IPS-18c (cell line): ENCODE results near the gene NLGN1.

ENCODE experiments used
- H3K4me3 ChIP-seq: 2 replicates; pipeline ENCODE4 v1.7.0; 2013; ENCODE audit warnings: low read depth, mild to moderate bottlenecking, low read length, moderate library complexity; ENCODE audit not compliant: insufficient read depth
- H3K9me3 ChIP-seq: one replicate; pipeline ENCODE4 v1.6.1; 2013; ENCODE audit warnings: mild to moderate bottlenecking, low read length, moderate library complexity; ENCODE audit not compliant: control insufficient read depth, insufficient read depth

Gene NLGN1

DNA sequence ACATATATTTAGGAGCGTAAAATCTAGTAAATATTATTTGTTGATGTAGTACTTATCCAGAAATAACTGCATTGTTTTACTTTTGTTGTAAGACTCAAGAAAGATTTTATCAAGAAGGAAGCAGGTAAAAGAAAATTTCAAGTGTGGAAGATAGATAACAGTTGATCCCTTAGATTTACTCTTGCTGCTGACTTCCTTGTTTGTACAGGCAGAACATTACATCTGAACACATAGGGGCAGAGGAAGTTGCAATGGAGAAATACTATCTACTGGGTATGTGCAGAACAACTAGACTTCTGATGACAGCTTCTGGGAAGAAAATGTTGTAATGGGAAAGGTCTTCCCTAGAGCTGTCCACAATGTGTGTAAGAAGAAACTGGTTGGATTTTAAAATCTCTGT is 350.6 kb downstream of the NLGN1 start:
- Histone ChIP-seq H3K4me3 (no peak overlapping the region), H3K9me3 (no peaks in the 10 kb centered on the region)

DNA sequence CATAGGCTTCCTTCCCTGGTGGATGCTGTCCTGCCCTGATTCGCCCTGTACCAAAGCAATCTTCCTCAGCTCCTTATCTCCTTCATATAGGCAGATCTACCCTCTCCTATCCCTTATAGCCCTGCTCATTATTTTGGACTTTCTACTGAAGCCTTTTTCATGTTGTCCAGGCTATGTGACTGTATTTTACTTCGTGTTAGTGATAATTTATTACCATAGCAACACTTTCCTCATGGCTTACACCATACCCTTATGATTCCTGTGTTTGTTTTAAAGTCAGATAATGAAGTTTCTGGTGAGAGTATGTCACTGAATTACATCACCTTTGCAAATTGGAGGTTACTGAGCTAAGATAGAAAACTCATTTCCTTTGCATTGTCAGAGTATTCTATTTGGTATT is 352.6 kb downstream of the NLGN1 start:
- Histone ChIP-seq H3K4me3 (no peak overlapping the region), H3K9me3 (no peaks in the 10 kb centered on the region)

DNA sequence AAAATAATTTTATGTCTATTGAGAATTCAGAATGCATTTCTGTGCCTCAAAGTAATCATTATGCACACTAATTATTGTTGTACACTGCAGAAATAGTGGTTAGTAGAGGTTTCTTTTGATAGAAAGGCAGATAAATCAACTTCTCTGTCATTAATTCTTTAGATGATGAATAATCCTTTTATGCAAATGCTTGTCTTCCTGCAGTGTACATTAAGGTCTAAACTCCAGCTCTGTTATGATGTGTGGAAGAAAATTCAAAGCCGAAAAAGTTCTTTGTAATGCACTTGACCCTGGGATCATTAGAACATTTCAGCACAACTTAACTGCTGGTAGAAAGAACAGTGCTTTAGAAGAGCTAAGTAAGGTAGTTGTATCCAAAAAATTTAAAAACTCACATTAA is 353.0 kb downstream of the NLGN1 start:
- no peak overlapping the region for H3K4me3 ChIP-seq

DNA sequence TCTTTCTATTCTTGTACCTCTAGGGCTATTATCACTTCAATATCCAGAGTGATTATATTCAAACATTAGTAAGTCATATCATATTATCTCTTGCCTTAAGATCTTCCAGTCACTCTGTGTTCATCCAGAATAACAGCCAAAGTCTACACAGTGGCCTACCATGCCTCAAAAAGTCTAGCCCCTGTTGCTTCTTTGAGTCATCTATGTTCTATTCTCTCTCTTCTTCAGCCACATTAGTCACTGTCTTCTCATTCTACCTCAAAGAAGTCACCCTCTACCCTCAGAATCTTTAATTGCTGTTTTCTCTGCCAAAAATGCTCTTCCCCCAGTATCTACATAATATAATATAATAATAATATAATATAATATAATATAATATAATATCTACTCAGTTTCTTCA is 356.0 kb downstream of the NLGN1 start:
- Histone ChIP-seq H3K4me3 (no peak overlapping the region), H3K9me3 (no peaks in the 10 kb centered on the region)

More for the DNA sequence above, 353.0 kb downstream of the NLGN1 start:
- H3K9me3 ChIP-seq, result no peaks in the 10 kb centered on the region

DNA sequence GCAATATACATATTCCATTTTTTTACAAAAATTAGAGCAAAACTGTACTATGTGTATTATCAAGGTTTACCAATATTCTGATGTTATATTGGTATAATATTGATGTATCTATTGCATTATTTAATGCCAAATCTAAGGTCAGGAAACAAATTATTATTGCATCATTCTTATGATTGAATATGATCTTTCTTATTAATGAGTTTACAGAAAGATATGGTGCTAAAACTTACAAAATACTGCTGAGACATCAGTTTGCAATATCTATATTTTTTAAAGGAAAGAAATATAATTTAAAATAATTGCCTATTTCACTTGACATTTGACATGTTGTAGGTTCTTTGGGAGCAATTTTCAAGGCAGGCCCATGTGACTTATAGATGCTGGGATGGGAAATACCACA is 357.6 kb downstream of the NLGN1 start:
- no peak overlapping the region for H3K4me3 ChIP-seq
- H3K9me3 ChIP-seq, result no peaks in the 10 kb centered on the region

DNA sequence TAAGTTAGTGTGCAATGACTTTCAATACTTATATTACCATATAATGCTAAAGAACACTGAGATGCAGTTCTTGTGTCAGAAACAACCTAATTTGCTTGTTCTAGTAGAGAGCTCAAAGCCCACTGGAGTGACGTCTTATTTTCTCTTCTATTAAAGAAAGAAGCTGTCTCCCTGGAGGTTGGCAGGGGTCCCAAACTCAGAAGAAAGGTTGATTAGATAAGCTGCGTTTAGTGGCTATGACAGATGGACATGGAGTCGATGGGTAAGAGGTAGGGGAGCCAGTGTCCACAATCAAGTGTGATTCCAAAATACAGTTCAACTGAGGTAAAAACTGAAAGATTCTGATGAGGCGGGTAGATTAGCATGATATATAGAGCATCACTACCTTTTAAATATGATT is 363.6 kb downstream of the NLGN1 start:
- H3K4me3 ChIP-seq, result no peak overlapping the region
- no peaks in the 10 kb centered on the region for H3K9me3 ChIP-seq

DNA sequence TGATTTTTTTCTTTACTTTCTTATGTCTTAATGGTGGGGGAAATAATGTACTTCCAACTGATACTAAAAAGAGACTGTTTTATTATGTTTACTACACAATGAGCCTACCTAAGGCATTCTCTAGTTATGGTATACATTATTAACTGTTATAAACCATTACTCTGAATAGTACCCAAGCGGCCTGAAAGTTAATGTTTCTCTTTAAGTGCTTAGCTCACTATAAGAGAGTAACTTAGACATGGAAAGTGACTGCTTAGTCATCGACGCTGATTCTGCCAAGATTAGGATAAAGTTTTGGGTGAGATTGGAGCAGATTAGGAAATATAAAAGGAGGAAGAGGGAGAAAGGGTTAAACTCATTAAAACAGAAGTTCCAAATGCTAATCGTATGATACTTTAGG is 365.0 kb downstream of the NLGN1 start:
- Histone ChIP-seq H3K9me3 (no peaks in the 10 kb centered on the region), H3K4me3 (no peak overlapping the region)

DNA sequence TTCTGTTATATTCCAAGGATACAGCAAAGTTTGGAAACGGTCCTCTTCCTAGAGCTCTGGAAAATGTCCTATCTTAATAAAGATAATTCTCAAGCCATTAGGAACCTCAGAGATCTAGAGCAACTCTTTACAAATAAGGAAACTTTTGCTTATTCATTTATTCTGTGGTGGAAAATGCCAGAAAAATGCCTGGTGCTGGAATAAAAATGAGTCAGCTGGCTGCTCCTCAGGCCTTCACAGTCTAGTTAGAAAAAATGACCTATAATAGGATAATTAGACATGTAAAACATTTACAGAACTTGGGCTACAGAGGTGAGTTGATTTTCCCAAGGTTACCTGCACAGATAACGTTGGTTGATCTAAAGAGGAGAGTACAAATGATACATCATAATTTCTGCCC is 372.5 kb downstream of the NLGN1 start:
- no peak overlapping the region for H3K4me3 ChIP-seq
- H3K9me3 ChIP-seq, result no peaks in the 10 kb centered on the region

DNA sequence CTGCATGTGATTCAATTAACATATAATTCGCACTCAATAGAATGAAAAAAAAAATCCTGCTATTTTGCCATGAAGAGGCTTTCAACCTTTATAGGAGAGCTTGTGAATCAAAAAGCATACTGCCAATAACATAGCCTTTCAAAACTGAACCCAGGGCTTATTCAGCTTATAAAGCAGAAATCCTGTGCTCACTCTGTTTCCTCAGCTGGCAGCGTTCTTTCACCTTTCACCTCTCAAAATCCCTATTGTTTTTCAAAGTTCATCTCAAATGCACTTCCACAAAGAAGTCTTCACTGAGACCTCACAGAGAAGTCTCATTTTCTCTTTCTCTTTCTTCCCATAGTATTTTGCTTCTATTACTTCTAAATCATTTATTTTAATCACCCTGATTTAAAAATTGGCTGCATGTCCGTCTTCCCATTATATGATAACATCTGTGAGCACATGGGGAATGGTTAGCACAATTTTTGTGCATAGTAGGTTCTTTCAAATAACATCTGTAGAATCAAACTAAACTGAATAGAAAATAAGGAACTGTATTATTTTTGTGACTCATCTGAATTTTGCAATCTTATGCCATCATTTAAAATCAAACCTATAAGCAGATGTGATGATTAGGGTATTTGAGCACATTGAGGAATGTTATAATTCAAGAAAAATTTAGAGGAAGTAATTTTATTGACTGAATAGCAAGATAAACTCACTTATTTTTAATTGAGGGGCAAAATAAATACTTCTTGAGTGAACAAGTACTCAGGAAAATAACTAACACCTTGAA is 373.4 kb downstream of the NLGN1 start:
- Histone ChIP-seq H3K9me3 (no peaks in the 10 kb centered on the region), H3K4me3 (no peak overlapping the region)

DNA sequence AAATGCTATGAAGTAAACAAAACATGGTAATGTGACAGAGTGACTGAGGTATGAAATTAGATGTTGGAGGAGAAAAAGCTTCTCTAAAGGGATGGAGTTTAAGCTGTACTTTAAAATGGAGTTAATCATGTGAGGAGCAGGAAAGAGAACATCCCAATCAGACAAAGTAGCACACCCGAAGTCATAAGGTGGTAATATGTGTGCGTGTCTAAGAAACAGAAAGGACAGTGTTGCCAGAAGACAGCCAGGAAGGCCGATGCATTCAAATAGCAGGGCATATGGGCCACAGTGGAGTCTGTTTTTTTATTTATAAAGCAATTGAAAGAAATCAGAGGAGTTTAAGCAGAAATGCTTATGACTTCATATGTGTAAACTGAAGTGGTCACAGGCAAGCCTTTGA is 376.3 kb downstream of the NLGN1 start:
- no peaks in the 10 kb centered on the region for H3K9me3 ChIP-seq
- H3K4me3 ChIP-seq, result no peak overlapping the region

DNA sequence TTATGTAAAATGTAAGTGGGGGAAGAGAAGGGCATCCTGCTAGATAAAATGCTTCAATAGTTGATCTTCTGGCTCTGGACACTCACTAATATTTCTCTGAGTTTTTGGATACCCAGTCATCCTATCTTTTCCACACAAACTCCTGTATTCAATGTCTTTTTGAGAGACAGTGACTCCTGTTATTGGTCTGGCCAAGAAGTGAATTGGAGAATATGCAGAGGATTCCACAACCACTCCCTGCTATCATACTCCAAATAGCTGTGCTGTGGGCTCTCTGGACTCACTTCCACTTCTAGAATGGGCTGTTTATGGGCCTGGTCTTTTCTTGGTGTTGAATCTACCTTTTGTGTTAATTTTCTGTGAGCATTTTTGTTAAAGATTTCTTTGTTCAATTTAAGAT is 376.8 kb downstream of the NLGN1 start:
- H3K9me3 ChIP-seq, result no peaks in the 10 kb centered on the region
- no peak overlapping the region for H3K4me3 ChIP-seq

DNA sequence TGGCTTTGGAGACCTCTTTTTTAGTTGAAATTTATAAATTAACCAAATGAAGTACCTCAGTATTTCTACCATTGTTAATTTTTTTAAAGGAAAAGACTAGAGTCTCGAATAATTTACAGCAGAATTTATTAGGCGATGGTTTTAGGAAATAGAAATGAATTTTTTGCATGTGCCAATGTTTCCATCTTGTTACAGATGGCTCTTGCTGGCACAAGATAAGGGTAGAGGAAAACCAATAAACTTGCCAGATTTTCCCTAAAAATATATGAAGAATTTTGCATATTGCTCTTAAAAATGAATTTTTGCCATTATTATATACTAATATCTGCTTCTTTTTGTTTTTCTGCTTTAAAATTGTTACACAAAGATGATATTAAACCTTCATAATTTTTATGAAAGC is 380.7 kb downstream of the NLGN1 start:
- no peaks in the 10 kb centered on the region for H3K9me3 ChIP-seq
- H3K4me3 ChIP-seq, result no peak overlapping the region

DNA sequence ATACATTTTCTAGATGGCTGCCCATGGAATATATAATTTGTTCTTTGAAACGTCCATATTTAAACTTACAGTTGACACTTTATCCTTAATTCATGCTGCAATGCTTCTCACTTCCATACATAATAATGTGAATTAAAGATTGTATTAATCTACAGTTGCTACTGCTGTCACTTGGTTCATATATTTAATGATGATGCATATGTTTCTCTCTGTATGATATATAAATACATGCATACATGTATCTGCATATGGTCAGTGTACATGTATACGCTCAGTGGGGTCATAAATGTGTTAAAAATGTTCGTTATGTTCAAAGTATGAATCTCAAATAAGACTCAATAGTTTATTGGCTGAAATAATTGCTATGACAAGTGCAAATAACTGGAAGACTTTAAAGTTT is 382.5 kb downstream of the NLGN1 start:
- no peaks in the 10 kb centered on the region for H3K9me3 ChIP-seq
- H3K4me3 ChIP-seq, result no peak overlapping the region

DNA sequence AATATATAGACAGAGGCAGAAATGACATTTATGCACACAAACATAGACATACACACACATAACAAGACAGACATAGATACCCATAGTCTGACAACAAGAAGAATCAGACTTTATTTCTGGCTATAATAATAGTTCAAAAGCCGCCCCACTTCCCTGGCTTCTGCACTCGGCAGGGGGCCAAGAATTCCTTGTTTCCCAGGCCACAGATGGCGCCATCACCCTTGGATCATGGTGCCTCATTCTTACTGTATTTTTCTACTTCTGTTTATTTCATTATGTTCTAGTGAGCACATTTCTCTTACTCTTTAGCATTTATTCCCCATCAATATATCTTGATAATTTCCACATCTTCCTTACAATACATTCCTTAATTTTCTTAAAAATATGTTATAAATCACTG is 387.5 kb downstream of the NLGN1 start:
- Histone ChIP-seq H3K4me3 (no peak overlapping the region), H3K9me3 (no peaks in the 10 kb centered on the region)

DNA sequence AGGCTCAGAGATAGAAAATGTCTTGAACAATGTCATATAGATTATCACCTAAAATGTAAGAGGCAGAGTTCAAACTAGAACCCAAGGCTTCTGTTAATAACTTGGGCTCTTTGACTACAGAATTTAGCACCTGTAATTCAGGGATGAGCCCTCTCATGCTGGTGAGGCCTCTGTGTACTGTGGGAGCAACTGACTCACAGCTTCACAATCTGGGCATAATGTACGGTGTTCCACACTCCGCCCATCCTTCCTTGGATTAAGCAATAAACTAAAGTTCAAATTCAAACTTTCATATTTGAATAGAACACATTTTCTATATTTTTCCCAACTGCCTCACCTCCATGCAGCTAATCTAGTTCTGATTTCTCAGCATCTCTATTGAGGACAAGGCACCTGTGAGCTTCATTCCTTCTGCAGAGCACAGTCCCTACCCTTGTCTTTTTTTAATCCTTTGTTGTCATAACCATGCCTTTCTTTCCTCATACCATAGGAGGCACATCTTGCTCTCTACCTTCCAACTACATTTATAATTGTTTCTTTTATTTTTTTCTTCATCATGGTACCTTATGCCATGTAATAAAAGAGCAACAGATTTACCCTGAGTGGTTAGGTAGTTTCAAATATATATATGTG is 392.1 kb downstream of the NLGN1 start:
- no peak overlapping the region for H3K4me3 ChIP-seq
- H3K9me3 ChIP-seq, result no peaks in the 10 kb centered on the region

DNA sequence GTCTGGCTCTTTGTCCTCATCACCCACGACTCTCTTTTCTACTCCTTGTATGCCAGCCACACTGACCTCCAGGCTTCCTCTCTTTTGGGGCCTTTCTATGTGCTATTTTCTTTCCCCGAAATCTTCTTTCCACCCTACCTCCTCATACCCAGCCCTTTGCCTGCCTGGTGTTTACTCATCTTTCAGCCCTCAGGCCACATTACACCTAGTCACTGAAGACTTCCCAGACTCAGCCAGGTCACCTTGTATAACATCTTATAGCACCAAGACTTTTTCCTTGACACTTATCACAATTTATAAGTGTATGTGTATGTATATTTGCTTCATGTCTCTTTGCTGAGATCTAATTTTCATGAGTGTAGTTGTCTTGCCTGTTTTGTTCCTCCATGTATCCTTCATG is 396.4 kb downstream of the NLGN1 start:
- H3K4me3 ChIP-seq, result no peak overlapping the region
- no peaks in the 10 kb centered on the region for H3K9me3 ChIP-seq

DNA sequence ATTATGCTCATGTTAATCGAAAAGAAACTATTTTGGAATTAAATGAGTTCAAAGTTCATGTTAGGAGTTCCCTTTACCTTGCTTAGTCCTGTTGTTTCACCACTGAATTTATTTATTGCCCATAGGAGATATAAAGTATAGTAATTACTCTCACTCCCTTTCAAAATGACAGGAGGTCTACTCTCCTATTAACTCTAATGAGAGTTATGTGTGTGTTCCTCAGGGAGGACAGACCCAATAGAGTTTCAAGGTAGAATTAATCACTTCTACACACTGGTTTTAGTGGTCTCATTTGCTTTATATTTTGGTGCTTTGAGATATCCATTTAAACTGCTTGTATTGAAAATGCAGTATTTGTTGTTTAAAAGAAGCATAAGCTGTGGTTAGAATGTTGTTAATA is 398.9 kb downstream of the NLGN1 start:
- no peaks in the 10 kb centered on the region for H3K9me3 ChIP-seq
- H3K4me3 ChIP-seq, result no peak overlapping the region

DNA sequence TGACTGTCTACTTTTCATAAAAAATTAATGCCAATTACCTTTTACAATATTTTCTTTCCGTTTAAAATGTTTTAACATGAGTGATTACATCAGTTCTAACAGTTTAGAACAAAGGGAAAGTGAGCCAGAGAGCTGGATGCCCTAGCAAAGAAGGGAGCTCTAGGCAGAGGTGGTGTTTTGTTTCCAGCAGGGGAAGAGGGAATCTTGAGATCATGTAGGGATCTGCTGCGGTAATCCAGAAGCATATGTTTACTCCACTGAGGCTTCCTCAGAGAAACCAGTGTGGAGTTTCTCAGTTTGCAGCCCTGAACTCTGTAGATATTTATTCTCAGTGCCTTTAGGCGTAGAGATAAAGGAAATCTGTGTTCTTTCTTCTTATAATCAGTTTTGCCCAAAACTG is 399.3 kb downstream of the NLGN1 start:
- Histone ChIP-seq H3K4me3 (no peak overlapping the region), H3K9me3 (no peaks in the 10 kb centered on the region)
